GM21381 (cell line): ENCODE results near the gene LMNTD1.
"Not testable (repeated sequence)": the region's sequence is repeated elsewhere in the genome, so short reads cannot be mapped to it uniquely, and the experiment has no call there.

Experiments used
- ATAC-seq: cut with Tn5 transposase; IDR thresholded peaks from one replicate; pipeline ENCODE4 v1.9.1; 2021; ENCODE audit warnings: mild to moderate bottlenecking, moderate library complexity; ENCODE audit not compliant: unreplicated experiment

The LMNTD1 gene

GRCh38 chr12:25433581-25434325, 119.3 kb downstream of the LMNTD1 start:
- ATAC-seq: no peak

- no peak for ATAC-seq
Observed at GRCh38 chr12:25433024-25433423, 120.1 kb downstream of the LMNTD1 start.

GRCh38 chr12:25427337-25428249, 125.5 kb downstream of the LMNTD1 start:
- no peak for ATAC-seq

GRCh38 chr12:25426821-25427220, 126.3 kb downstream of the LMNTD1 start:
- ATAC-seq: not testable (repeated sequence)
